Activated CD4-positive, alpha-beta T cell treated with anti-CD3 and anti-CD28 coated beads for 48 hours (primary cell): ENCODE results near the gene B3GNT3.

Experiments used
- DNase-seq: peaks from one replicate; pipeline ENCODE4 v3.0.0-alpha.2; 2020

B3GNT3 gene

GRCh38 chr19:17836530-17836929, 41.6 kb downstream of the B3GNT3 start:
- no peak for DNase-seq

- no peak for DNase-seq
These were observed 43.0 kb downstream of the B3GNT3 start for GRCh38 chr19:17837972-17838371.

GRCh38 chr19:17840019-17840418, 45.1 kb downstream of the B3GNT3 start:
- DNase-seq, result no peak

- no peak for DNase-seq
These were observed 46.5 kb downstream of the B3GNT3 start for GRCh38 chr19:17841371-17841809.

GRCh38 chr19:17841810-17842662, 47.1 kb downstream of the B3GNT3 start:
- peak; percentile 87 for DNase-seq

- no peak for DNase-seq
These were observed 47.8 kb downstream of the B3GNT3 start for GRCh38 chr19:17842663-17843291.

GRCh38 chr19:17843292-17843827, 48.4 kb downstream of the B3GNT3 start:
- no peak for DNase-seq

- no peak for DNase-seq
These were observed 49.1 kb downstream of the B3GNT3 start for GRCh38 chr19:17843908-17844490.

- DNase-seq, result peak; percentile 28
These were observed 51.2 kb downstream of the B3GNT3 start for GRCh38 chr19:17846146-17846545.

- peak; percentile 94 for DNase-seq
These were observed 52.8 kb downstream of the B3GNT3 start, which contains the start of gene JAK3 for GRCh38 chr19:17847538-17848366. Gene JAK3 (minus strand): TSS chr19:17847982. CDS start chr19:17844417, 3,565 bp downstream.

- peak; percentile 38 for DNase-seq
These were observed 53.8 kb downstream of the B3GNT3 start for GRCh38 chr19:17848595-17849292.

- no peak for DNase-seq
These were observed 59.1 kb downstream of the B3GNT3 start for GRCh38 chr19:17854061-17854460.

- peak; percentile 95 for DNase-seq
These were observed 60.6 kb downstream of the B3GNT3 start for GRCh38 chr19:17855280-17856152.

GRCh38 chr19:17859533-17860330, 64.8 kb downstream of the B3GNT3 start, which contains the start of gene RPL18A:
Gene RPL18A (plus strand): TSS chr19:17859910. CDS start chr19:17859957, 47 bp downstream.
- peak; percentile 100 for DNase-seq

- no peak for DNase-seq
These were observed 65.5 kb downstream of the B3GNT3 start for GRCh38 chr19:17860331-17860992.

- no peak for DNase-seq
These were observed 66.0 kb downstream of the B3GNT3 start for GRCh38 chr19:17860993-17861360.

- DNase-seq, result peak; percentile 28
These were observed 66.8 kb downstream of the B3GNT3 start for GRCh38 chr19:17861542-17862402.
